GM12864 (cell line): ENCODE measurements around the gene DR1.
A peak's percentile ranks its signal among the peaks of the same experiment; 100 is the strongest.

Experiments
- DNase-seq: peaks from one replicate; pipeline ENCODE4 v3.0.0-alpha.2; 2011; ENCODE audit warnings: low read depth
- H3K4me3 ChIP-seq: 2 replicates; pipeline ENCODE4 v1.5.1; 2011; ENCODE audit warnings: mild to moderate bottlenecking, low read depth, low read length, control low read depth
- TF ChIP-seq, protein P1 (sequence below): IDR thresholded peaks from 2 replicates; pipeline ENCODE4 v1.5.1; 2011; ENCODE audit warnings: low read depth, mild to moderate bottlenecking, moderate library complexity, low read length, control low read depth, inconsistent platforms; ENCODE audit errors: missing control alignments

Gene DR1

DNA sequence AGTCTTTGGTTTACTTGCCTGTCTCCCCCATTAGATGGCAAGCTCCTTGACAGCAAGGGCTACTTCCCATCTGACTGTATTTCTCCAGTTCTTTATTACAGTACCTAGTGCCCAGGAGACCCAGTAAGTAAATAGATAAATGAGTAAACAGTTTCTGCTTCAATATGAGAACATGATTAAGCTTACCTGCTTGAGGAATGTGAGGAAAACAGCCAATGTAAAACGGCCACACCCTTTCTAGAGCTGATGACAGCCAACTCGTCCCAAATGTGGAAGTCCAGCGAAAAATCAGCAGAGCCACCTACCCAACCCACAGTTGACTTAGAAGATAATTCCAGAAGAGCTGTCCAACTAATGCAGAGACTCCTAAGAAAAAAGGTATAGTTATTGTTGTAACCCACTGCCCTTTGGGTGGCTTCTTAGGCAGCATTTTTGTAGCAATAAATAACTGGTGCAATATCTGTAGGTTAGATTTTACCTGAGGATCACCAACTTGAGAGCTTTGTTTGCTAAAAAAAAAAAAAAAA lies 6.5 kb upstream of the DR1 start:
- no peak overlapping the region for H3K4me3 ChIP-seq
- TF ChIP-seq, protein P1, sequence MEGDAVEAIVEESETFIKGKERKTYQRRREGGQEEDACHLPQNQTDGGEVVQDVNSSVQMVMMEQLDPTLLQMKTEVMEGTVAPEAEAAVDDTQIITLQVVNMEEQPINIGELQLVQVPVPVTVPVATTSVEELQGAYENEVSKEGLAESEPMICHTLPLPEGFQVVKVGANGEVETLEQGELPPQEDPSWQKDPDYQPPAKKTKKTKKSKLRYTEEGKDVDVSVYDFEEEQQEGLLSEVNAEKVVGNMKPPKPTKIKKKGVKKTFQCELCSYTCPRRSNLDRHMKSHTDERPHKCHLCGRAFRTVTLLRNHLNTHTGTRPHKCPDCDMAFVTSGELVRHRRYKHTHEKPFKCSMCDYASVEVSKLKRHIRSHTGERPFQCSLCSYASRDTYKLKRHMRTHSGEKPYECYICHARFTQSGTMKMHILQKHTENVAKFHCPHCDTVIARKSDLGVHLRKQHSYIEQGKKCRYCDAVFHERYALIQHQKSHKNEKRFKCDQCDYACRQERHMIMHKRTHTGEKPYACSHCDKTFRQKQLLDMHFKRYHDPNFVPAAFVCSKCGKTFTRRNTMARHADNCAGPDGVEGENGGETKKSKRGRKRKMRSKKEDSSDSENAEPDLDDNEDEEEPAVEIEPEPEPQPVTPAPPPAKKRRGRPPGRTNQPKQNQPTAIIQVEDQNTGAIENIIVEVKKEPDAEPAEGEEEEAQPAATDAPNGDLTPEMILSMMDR: no peak
- DNase-seq: no peak

DNA sequence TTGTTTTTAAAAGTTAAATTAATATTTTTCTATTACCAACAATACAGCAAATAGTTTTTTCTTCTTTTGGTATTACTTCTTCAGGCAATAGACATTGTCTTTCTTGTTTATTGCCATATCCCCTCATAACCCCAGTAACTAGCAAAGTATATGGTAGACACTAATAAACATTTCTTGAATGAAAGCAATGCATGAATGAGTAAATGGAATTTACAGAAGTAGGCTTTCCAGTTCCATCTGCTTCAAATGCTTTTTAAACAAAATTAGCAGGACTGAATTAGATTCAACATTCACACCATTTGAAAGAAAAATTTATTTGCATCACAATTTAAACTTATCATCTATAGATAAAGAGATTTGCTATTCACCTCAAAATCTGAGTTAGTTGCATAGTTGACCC lies 5.6 kb upstream of the DR1 start:
- no peak overlapping the region for H3K4me3 ChIP-seq
- TF ChIP-seq, protein P1: no peak
- DNase-seq: no peak

DNA sequence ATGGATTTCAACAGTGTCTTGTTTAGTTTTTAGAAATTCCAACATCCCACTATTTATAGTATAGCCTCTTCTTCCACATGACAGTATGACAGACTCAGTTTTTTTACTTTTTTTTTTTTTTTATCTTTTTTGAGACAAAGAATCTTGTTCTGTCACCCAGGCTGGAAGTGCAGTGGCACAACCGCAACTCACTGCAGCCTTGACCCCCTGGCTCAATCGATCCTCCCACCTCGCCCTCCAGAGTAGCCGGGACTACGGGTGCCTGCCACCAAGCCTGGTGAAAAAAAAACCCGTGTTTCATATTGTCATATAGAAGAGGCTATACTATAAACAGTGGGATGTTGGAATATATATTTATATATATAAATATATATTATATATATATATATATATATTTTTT lies 1.2 kb upstream of the DR1 start:
- TF ChIP-seq, protein P1: no peak
- H3K4me3 ChIP-seq: no peak overlapping the region
- DNase-seq: no peak

DNA sequence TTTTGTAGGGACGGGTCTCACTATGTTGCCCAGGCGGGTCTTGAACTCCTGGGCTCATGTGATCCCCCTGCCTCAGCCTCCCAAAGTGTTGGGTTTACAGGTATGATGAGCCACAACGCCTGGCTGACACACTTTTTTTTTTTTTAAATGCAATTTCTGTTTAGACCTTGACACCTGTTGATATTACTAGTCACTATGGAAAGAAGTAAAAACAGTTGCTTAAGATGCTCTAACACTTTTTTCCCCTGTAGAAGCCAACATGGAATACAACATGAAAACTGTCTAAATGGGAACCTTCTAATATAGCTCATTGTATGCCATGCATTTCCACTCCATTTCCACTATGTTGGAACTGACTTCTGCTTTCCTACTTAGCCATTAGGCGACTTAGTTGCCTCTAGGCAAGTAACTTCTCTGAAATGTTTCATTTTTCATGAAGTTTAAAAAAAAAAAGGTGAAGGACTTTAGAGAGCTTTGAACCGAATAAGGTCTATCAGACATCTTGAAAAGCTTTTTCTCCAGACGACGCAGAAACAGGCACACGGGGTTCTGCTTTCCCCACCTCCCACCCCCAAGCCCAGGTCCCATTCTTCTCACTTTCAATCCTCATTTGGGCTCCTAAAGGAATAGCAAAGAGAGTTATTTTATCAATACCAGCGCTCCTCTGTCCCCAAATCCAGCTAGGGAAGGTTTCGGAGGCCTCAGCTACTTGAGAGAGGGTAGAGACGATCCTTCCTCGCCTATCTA lies 648 bp upstream of the DR1 start:
- DNase-seq: no peak
- TF ChIP-seq, protein P1: no peak
- peak overlapping the region; percentile 85 for H3K4me3 ChIP-seq

DNA sequence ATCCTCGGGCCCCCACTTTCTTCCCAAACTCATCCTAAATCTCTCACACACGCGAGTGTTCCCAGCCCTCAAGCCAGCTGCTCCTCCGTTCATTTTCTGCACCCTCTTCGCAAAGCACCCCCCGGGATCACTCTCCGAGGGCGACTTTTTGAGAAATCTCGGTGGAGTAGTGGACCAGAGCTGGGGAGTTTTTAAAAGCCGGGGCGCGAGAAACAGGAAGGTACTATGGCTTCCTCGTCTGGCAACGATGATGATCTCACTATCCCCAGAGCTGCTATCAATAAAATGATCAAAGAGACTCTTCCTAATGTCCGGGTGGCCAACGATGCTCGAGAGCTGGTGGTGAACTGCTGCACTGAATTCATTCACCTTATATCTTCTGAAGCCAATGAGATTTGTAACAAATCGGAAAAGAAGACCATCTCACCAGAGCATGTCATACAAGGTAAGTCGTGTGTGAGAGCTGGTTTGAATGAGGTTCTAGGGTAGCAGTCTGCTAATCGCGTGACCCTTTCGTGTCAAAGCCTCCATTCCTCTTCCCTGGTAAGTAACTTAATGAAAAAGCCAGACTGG lies 800 bp downstream of the DR1 start:
- H3K4me3 ChIP-seq: peak overlapping the region; percentile 85
- TF ChIP-seq, protein P1: no peak
- no peak for DNase-seq

DNA sequence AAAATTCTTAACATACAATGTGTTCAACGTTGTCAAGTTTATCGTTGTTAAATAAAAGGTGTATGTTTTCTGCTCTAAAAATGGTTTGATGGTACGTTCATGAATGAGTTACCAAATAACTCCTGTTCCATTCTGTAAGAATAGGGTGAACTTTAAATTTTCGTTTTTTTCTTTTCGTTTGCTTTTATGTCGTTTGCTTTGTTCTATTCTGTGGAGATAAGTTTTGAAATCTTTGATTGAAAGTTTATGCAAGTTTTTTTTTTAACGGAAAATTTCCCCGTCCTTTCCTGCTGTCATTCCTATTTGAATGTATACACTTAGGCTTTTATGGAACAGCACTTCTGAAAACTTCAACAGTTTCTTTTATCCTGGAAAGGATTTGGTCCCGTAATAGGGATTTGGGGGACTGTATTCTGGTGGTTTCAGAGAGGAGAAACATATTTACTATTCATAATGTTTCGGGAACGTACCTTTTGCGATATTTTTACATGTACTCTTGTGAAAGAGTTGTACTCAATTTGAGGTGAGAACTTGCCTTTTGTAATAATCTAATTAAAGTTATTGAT lies 1.7 kb downstream of the DR1 start:
- H3K4me3 ChIP-seq: peak overlapping the region; percentile 85
- TF ChIP-seq, protein P1: no peak
- DNase-seq: no peak
